Heart left ventricle (tissue), 13 donors: ENCODE results near the gene BGN.

ENCODE experiments used
- POLR2A ChIP-seq, 2 donors: fragments of 450-650 bp; IDR thresholded peaks; one replicate each; pipeline ENCODE4 v1.6.1; 2017; ENCODE audit warnings: antibody characterized with exemption in 2 of 2, mild to moderate bottlenecking in 2 of 2, moderate library complexity in 2 of 2
- TF ChIP-seq, protein P1 (sequence below), 12 donors: fragments of 200-600 bp; sonication (generic) in 4 of 12; IDR thresholded peaks; one replicate each; pipeline versions ENCODE4 v1.5.0 to v1.8.0; 2018 to 2022; ENCODE audit warnings: antibody characterized with exemption in 12 of 12, mild to moderate bottlenecking in 5 of 12
- donor health status: ischemic (EF 13 %, LVEDD 7.1; RV severe dilation, severe dysfunction).
- donor health status: DM: no; HTN: yes; CAD: no.
- donor health status: DM: no; HTN: no; CAD: no.
- donor health status: ischemic (EF 25% LVEDD 6.9; RV normal size, moderate dysfunction).
- donor health status: ischemic (EF 25% LVEDD 5.7; RV mildly dilated, moderate dysfunction).
- donor health status: ischemic (EF 35%, LVEDD 5.7; RV mildly dilated, moderate dysfunction).
- donor health status: nonischemic (EF 11% LVEDD 7.7; RV severe dilation, severe dysfunction).
- donor health status: DM: yes; HTN: yes; CAD: no.
- donor health status: PGD.
- donor health status: ischemic (EF 29% LVEDD 5.4; RV normal size, mild dysfunction).
- donor health status: nonischemic (EF 23%, LVEDD 6.1; RV moderate dilation, normal function).

DNA sequence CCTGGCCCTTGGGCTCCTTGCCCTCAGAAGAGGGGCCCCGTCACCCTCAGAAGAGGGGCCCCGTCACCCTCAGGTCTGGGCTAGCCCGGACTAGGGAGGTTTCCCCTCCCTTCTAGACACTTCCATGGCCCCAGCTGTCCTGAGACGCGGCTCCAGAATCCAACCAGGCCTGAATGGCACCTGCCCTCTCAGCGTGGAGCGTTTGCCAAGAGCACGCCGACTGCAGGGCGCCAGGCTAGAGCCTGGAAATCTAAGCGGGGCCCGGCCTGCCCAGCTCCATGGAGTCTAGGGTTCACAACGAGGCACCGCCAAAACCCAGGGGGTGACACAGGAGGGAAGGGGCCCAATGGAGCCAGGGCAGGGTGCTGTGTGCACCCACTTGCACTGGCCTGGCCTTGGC lies 14.8 kb downstream of the BGN start:
- TF ChIP-seq, protein P1, sequence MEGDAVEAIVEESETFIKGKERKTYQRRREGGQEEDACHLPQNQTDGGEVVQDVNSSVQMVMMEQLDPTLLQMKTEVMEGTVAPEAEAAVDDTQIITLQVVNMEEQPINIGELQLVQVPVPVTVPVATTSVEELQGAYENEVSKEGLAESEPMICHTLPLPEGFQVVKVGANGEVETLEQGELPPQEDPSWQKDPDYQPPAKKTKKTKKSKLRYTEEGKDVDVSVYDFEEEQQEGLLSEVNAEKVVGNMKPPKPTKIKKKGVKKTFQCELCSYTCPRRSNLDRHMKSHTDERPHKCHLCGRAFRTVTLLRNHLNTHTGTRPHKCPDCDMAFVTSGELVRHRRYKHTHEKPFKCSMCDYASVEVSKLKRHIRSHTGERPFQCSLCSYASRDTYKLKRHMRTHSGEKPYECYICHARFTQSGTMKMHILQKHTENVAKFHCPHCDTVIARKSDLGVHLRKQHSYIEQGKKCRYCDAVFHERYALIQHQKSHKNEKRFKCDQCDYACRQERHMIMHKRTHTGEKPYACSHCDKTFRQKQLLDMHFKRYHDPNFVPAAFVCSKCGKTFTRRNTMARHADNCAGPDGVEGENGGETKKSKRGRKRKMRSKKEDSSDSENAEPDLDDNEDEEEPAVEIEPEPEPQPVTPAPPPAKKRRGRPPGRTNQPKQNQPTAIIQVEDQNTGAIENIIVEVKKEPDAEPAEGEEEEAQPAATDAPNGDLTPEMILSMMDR (IDR thresholded peaks at IDR 0.05), result no peak
- no peak for TF ChIP-seq POLR2A (IDR thresholded peaks at IDR 0.05)
